GM21723 (cell line): Measurements from ENCODE around the gene IQSEC1.

Experiments
- ATAC-seq: cut with Tn5 transposase; IDR thresholded peaks from one replicate; pipeline ENCODE4 v1.9.1; 2021; ENCODE audit warnings: mild to moderate bottlenecking, moderate library complexity; ENCODE audit not compliant: unreplicated experiment

Gene IQSEC1

DNA sequence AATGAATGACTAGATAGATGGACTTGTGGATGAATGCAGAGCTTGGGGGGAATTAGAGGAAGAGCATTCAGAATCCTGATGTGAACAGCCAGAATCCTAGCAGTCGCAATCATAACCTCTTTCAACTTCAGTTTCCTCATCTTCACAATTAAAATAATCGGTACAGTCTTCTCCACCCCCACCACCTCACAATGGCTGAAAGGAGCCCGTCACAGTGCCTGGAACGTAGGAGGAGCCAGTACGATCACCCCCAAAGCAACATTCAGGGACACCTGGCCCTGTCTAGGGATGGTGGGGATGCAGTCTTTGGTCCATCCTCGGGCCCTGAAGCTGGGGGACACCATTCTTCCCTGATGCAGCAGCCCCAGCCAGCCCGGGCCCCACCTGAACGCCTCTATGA lies 151.5 kb downstream of the IQSEC1 start:
- ATAC-seq: no peak

DNA sequence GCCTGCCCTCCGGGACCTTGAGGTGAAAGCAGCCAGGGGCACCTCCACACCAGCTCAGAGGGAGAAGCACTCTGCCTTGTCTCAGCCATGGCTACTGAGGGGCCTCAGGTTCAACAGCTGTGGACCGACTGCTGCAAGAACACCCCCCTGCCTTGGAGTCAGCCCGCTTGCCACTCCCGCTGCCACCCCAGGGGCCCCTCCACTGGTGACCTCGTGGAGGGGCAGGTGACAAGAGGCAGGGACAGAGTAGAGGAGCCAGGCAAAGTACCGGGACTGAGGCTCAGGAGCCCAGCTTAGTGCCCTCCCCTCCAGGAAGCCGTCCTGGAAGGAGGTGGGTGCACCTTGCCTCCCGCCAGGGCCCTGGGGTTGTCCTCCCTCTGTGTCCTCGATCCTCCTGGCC lies 152.3 kb downstream of the IQSEC1 start:
- ATAC-seq: no peak

DNA sequence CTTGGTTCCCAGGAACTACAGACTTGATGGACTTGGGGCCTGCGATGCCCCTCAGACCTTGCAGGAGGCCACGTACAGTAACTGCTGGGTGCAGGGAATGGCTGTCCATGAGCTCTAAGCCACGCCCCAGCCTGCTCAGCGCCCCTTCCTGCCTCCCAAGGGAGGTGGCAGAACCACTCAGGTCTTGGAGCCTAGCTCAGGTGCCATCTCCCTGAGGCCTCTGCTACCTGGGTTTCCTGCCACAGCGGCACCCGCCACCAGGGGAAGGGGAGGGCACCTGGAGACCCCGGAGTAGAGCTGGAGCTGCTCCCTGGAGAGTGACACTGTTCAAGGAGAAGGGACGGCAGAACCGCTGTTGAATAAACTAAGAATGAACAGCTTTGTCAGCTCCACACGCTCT lies 154.0 kb downstream of the IQSEC1 start:
- ATAC-seq: no peak

DNA sequence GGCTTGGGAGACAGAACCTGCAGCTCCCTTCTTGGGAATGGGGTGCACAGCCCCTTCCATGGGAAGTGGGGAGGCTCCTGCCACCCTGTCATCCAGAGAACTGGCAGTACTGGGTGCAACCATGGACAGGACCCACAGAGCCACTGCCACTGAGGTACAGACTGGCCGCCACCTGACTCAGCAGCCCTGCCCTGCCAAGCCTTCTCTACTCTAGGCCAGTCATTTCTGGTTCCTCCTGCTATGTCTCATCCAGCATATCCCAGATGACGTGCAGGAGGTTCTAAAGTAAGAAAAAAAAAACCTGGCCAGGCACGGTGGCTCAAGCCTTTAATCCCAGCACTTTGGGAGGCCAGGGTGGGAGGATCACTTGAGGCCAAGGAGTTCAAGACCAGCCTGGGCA lies 155.0 kb downstream of the IQSEC1 start:
- ATAC-seq: no peak

DNA sequence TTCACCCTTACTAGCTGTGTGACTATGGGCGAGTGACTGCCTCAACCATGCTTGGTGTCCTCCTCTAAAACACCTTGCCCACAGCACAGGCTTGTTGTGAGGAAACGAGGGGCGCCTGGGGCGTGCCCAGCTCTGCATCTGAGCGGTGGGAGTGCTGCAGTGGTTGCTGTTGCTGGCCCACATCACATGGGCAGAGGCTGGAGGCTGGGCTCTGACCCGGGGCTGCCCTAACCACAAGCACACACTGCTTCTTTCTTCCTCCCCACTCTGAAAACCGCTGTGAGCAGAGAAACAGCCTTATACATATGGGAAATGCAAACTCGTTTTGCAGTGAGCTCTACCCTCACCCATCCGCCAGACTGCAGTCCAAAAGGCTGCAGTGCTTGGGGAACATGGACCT lies 157.1 kb downstream of the IQSEC1 start:
- no peak for ATAC-seq

DNA sequence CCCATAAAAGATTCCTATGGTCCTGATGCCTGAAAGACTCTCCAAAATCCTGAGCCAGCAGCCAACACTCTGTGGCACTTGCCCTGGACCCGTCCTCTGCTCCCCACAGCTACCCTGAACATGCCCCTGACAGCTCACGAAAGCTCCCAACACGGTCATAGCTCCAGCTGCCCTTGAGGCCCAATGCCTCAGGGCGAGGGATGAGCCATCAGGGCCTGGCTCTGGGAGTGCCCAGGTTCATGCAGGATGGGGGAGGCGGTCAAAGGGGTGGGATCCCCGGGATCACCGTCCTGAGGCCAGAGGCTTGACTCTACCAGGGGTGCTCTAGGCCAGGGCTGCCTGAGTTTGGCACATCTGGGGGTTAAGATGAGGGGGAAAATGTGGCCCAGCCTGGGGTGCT lies 159.1 kb downstream of the IQSEC1 start:
- ATAC-seq: no peak

DNA sequence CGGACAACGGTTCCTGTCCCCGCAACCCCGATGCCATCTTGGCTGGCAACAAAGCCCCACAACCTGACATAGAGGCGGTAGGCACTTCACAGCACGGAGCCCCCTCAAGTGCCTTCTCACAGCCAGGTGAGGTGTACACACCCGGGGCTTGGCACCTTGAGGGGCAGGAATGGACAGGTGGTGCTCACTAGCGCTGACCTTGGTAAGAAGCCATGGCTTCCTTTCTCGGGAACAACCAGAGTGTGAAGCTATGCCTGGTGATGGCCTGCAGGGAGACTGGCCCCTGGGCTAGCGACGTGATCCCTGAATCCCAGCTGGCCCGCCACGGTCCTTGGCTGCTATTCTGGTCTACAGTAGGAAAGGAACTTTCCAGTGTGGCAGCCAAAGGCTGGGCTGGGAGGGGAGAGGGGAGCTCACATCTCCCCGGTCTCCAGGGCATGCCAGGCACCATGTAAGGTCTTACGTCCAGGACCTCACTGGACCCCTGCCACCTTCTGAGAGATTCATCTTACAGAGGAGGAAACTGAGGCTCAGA lies 161.3 kb downstream of the IQSEC1 start:
- ATAC-seq: no peak

DNA sequence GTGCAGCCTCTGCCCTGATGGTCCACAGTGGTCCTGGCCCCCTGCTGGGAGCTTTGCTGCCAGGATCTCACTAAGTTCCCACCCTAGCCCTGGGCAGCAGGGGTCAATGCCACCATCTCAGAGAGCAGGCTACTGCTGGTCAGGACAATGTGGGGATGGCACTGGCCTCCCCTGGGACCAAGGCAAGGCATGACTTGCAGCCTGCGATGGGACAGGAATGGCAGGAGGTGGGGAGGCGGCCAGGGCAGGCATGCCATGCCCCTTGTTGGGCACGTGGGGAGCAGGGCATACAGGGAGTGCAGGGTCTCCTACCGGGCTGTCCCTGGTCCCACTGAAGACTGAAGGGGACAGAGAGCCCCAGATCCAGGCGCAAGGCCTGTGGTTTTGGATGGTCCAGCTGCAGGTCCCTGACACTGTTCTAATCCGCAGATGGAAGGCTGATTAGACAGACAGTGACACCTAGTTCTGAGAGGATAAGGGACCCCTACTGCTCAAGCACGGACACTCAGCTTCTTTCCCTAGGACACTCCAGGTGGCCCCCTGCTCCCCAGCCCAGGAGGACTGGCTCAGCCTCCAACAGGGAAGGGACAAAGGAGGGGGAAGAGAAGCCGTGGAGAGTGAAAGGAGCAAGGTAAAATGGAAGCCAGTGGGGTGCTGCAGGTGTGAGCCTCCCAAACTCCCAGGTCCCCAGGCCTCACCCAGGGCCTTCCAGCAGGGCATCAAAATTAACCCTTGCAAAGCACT lies 162.7 kb downstream of the IQSEC1 start:
- ATAC-seq: no peak

DNA sequence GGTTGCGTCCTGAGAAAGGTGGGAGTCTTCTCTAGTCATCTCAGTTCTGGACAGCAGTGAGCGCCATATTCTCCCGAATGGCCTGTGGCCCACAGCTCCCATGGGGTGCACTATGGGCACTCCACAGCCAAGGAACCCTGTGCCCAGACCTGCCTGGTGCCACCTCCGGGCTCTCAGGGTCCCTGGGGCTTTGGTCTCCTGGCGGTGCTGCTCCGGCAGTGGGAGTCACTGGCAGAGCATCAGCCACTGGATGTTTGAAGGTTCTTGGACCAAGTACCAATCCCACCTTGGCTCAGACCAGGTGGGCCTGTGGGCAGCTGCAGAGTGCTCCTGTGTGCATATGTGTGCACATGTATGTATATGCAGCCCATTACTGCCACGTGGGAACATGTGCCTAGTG lies 163.5 kb downstream of the IQSEC1 start:
- no peak for ATAC-seq

DNA sequence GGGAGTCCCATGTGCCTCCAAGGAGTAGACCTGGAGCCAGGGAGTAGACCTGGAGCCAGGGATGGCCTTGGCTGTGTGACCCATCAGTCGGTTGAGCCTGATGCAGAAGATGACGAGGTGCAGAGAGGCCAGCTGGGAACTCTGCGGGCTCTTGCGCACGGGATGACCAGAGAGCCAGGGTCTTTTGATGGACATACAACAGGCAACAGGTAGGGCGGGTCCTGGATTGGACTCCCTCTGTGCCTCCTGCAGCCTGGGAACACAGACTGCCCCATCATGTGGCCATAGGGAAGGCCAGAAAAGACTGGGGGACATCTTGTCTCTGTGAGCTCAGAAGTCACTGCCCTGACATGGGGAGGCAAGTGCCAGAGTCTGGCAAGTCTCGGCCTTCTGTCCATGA lies 164.4 kb downstream of the IQSEC1 start:
- no peak for ATAC-seq

DNA sequence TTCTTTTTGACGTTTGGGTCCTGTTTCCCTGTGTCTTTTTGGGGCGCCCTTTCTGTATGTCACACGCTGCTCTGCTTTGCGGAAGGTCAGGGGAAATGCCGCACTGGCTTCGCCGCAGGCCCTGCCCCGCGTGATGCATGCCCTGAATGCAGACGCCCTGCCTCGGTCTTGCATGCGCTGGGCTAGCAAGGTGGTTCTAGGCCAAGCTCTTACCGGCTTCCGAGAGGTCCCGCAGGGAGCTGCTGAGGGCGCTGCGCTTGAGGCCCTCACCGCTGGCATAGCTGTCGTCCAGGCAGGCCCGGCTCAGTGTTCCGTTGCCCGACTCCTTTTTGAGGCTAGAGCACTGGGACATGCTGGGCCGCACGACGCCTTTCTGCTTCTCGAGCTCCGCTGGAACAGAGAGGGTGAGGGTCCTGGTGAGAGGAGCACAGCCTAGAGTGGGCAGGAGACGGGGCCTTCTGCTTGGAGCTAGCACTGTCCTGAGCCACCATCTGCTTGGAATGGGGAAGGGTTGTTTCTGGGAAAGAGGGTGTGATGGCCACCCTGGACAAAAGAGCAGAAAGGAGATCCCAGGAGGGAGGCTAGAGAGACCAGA lies 165.0 kb downstream of the IQSEC1 start:
- ATAC-seq: no peak

DNA sequence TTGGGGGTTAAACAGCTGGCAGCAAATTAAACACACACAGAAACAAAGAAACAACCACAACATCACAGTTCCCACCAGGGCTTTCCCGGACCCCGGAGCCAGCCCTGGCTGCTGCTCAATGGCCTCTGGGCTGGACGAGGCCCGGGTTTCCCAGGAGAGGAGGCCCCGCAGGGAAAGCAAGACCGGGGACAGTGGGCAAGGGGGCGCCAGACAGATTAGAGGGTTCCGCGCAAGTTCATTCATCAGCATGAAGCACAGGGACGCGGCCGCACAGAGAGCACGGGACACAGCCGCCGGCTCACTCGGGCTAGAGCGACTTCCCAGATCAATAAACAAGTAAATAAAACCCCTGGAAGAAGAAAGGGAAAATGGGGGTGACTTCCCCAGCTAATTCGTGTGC lies 165.5 kb downstream of the IQSEC1 start:
- no peak for ATAC-seq

DNA sequence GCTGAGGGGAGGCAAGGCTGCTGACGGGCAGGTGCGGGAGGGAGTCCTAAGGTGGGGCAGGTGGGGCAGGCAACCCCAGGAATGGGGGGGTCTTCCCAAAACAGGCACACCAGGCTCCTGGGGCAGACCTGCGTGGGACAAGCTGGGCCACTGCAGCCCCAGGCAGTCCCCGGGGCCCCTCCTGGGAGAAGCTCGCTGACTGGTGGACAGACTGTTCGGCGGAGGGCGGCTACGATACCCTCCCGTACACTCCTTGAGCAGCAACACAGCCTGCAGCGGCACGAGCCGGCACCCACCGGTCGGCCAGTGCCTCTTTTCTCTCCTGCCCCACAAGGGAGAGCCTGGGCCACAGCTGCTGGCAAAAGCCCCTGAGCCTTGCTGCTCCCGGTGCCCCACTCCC lies 165.9 kb downstream of the IQSEC1 start:
- no peak for ATAC-seq

DNA sequence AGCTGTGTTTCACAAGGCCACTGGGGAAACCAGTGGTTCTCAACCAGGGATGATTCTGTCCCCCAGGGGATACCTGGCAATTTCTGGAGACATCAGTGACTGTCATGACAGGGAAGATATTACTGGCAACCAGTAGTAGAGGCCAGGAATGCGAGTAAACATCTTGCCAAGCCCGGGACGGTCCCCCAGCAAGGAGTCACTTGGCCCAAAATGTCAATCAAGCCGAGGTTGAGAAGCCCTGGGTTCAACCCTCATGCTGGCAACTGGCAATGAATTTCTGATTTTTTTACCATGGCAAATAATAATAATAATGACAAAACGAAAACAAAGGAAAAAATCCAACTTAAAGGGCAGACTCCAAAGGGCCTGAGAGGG lies 166.3 kb downstream of the IQSEC1 start:
- ATAC-seq: no peak

DNA sequence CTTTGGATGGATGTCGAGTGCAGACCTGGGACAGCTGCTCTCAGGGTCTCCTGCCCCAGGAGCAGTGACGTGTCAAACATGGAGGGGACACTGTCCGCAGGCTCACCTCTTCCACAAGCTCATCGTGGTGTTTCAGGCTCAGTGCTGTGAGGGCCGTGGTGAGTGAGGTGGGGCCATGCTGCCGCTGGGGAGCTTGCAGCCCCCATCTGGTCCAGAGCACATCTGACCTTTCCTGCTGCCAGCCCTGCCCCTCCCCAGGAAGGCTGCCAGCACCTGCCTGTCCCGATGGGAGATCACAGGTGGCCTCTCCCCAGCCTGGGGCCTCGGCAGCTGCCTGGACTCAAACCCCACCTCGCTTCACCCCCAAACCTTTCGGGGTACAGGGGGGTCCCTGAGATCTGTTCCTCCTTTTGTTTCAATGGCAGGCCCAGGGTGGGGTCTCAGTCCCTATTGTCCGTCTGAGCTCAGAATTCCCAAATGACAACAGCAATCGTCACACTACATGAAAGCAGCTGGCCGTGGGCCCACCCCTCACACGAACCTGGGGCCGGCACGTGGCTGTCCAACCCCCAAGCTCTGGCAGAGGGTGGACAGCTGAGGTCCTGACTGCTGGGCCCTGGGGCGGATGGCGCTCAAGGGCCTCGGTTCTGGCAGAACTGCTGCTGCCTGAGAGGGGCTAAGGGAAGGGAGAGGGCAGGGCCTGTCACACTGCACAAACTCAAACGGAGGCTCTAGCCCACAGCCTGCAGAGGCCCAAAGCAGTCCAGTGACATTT lies 166.9 kb downstream of the IQSEC1 start:
- ATAC-seq: no peak

DNA sequence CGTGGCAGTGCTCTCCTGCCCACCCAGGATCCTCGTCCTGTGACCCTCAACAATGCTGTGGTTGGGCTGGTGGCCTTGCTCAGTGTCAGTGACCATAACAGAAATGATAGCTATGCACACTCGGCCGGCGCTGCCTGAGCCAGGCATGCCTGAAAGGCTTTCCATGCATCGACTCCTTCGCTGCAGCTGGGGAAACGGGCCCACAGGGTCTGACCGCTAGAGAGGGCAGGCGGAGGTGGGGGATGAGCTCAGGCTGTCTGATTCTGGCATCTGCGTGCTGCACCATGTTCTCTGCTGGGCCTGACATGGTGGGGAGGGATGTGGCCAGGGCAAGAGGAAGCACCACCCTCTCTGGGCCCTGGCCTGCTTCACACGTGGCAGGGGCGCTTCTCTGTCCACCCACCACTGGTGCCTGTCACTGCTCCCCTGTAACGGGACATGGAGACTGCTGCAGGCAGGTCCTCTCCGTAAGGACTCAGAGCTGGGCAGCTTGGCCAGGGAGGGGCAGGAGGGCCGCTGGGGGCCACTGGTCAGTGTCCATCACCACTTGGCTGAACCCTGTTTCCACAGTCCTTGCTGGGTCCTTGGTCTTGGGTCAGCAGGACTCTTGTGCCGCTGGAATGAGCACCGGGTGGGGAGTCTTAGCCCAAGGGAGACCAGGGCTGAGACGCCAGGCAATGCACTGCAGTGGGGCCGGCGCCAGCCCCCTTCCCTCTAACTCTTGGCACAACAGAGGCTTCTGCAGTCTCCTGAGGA lies 167.7 kb downstream of the IQSEC1 start:
- ATAC-seq: no peak

DNA sequence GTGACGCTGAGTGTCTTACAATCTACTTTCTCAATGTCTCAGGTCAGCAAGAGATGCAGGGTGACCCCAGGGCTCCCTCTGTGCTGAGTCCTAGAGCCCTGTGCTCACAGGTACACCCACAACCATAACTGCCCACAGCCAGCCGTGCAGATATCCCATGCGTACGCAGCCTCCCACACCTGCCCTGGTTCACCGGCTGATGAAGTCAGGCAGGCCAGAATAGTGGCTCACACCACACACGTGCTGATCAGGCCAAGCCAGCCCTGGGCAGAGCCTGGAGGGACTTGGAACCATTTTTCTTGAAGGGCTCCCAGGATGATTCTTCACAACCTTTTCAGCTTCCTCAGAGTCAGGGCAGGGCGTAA lies 168.3 kb downstream of the IQSEC1 start:
- no peak for ATAC-seq

DNA sequence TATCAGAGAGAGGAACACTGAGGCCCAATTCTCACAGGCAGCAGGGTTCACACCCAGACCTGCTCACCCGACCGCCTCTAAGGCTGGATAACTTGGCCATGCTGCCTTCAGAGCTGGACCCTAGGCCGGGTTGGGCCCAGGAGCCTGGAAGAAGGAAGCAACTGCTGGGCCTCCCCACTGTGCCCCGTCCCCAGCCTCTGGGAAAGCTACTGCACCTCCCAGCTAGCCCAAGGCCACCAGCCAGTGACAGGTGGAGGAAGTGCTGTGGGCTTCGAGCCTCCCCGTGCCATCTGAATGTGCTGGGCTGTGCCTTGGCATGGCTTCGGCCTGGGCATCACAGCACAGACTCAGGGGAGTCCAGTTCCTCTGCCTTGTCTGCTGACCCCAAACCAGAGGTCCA lies 169.3 kb downstream of the IQSEC1 start:
- no peak for ATAC-seq

DNA sequence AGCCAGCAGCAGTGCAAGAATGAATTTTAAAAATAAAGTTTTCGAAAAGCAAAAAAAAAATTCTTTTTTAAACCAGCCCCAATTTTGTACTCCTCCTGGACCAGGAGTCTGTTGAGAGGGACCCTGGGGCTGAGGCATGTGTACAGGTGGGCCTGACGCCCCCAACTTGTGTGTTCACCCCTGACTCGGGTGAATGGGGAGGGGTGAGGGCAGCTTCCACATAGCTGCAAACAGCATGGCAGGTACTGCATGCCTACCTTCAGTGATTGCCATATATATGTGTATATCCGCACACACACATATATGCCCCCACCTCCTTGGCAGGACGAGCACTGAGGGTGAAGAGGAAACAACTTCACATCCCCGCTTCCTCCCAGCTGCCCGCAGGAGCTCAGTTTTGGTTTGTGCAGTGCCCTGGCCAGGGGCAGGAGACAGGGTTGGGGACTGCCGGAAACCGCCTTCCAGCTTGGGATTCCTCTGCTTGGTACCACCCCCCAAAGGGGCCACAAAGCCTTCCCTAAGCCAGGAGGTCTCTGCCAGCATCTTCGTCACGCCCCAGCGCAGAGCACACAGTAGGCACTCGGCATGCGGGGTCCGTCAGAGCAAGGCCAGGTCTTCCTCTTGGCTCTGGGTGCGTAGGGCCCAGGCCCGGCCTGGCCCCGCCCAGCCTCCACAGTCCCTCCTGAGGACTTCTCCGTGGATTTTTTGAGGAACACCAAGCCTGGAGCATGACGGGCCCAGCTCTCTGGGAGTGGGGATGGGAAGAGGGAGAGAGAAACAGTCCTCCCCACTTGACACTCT lies 170.0 kb downstream of the IQSEC1 start:
- ATAC-seq: no peak

DNA sequence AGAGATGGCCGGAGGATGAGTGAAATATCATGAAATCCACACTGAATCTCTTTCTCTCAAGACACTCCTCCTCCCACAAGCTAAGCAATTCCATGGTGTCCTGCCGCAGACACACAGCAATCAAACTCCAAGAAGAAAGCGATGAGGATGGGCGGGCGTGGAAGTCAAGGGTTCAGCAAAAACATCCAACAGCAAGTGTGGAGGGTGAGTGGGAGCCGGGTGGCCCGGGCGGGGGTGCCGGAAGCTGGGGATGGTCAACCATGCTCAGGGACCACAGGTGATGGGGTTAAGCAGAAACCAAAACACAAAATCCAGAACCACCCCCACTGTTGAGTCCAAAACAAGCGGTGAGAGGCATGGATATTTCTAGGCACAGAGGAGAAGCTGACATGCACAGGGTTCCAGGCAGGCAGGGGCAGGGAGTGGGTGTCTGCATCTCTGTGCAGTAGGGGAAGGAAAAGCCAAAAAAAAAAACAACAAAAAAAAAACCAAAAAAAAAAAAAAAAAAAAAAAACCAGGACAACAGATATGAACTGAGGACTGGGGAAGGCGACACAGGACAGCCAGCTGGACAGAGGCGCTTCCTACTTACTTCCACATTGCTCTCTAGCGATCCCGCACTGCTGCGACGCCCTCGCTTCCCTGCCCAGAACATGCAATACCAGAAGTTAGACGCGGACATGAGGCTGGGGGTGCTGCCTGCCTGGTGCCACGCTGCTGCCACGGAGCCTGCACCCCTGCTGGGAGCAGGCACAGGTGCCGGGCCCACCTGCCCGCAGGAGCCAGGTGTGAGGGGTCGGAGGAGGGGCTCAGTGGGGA lies 170.8 kb downstream of the IQSEC1 start:
- ATAC-seq: no peak
